ENCODE measurements around the gene TMEM115.
"Not testable (repeated sequence)": the region's sequence is repeated elsewhere in the genome, so short reads cannot be mapped to it uniquely, and the experiment has no call there.

The TMEM115 gene

DNA sequence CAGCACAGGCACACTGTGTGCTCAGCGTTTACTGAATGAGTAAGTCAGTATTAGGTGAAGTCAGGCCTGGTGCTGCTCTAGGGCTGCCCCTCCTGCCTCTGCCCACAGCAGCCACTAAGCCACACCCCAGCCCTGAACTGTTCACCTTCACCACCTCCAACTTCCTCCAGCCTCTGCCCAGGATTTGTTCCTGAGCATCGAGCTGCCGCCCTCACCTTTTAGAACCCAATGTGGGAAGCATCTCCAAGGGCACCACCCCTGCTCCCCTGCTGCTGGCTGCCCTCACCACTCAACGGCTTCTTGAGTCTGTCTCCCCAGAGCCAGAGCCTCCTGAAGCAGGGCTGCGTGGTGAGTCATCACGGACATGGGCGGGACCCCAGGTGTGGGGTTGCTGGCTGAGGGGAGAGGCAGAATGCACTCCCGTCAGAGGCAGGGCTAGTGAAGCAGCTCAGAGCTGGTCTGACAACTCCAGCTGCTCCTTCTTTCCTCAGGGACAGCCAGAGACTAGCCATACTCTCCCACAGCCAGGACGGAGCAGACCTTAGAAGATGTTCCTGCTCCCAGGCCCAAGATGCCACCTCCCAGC, 42.6 kb downstream of the TMEM115 start:
- no peak for DNase-seq (ENCODE audit: low spot score)

DNA sequence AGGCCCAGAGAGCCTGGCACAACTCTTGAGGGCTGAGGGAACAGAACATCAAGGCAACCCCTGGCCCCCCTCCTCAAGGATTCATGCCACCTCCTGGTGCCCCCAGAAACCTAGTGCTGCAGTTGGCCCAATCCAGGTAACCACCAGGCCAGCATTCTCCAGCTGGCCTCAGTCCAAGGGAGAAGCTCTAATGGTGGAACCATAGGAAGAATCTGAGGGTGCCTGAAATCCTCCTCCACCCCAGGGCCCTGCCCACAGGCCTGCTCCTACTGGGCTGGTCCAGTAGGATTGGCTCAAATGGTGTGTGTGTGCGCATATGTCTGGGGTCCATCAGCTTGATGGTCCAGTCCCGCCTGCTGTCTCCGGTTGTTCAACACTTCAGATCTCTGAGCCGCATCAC, 44.5 kb downstream of the TMEM115 start:
- no peak for DNase-seq (ENCODE audit: low spot score)

DNA sequence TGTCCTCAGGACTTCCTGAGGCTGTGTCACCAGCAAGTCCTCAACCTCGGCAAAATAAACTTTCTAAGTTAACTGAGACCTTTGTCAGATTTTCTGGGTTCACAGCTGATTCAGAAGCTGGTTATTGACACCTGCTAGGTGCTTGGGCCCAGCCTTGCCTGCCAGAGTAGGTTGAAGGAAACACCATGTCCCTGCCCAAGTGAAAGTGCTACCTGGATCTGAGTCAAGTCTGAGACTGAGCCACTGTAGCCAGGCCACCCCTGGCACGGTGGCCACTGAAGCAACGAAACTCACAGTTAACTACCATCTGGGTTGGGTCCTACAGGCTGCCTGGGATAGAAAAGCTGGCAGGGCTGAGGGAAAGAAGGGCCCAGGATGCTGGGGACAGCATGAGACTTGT, 45.0 kb downstream of the TMEM115 start:
- DNase-seq (ENCODE audit: low spot score): no peak

GRCh38 chr3:50312041-50312440, 47.3 kb downstream of the TMEM115 start:
- not testable (repeated sequence) for DNase-seq (ENCODE audit: low spot score)

Measured in germinal center (tissue), 1 donor.